Breast epithelium (tissue), 3 donors: ENCODE results near the gene SMAD7.

Source experiments
- CTCF ChIP-seq, 3 donors: fragments of 450-650 bp; IDR thresholded peaks; one replicate each; pipeline ENCODE4 v1.5.1; 2016 to 2017; ENCODE audit warnings: antibody characterized with exemption in 3 of 3, mild to moderate bottlenecking in 3 of 3, moderate library complexity in 3 of 3
- POLR2A ChIP-seq: fragments of 450-650 bp; IDR thresholded peaks from one replicate; pipeline ENCODE4 v1.6.1; 2016; ENCODE audit warnings: antibody characterized with exemption, mild to moderate bottlenecking, moderate library complexity

- TF ChIP-seq CTCF (IDR thresholded peaks at IDR 0.05) (no peak), POLR2A (no peak)
These were observed at the start of gene SMAD7 for GRCh38 chr18:48950536-48951447.
